ENCODE measurements around the gene CLSTN2. TPM values are rescaled to one million over a fixed set of nuclear protein-coding genes. Genes with fewer than 3 reads are reported as not detected.

Gene CLSTN2
- polyA plus RNA-seq, 4 donors, result under 0.01 to 1.2 (median 0.84) TPM; not detected in 1

DNA sequence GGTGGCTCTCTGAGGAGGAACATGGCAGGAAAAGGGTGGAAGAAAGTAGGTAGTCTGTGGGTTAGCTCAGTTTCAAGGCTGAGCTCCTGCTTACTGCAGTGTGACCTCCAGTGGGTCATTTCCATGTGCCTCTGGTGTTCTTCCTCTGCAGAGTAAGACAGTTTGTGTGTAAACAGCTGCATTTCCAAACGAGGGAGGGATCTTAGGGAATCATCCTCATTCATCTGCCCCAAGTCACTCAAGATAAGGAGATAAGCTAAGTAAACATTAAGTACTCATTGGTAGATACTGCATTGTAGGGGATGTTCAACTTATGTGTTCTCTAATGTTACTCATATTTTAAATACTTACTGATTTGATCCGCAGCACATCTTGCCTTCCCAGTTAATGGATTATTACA, 83.6 kb downstream of the CLSTN2 start:
- no peak overlapping the region for H3K4me3 ChIP-seq (ENCODE audit: low read depth in 1 of 3, low read length in 3 of 3)
- H3K36me3 ChIP-seq (ENCODE audit: control insufficient read depth in 3 of 3, insufficient read depth in 2 of 3, low read depth in 1 of 3, low read length in 3 of 3), result no peaks in the 10 kb centered on the region
- H3K4me1 ChIP-seq (ENCODE audit: control insufficient read depth in 3 of 3, insufficient read depth in 2 of 3, low read depth in 1 of 3, low read length in 2 of 3), result no peaks in the 10 kb centered on the region
- H3K27me3 ChIP-seq (ENCODE audit: control insufficient read depth in 3 of 3, insufficient read depth in 3 of 3, low read length in 3 of 3), result no peaks in the 10 kb centered on the region
- FAIRE-seq (no peak), DNase-seq (no peak)
- WGBS, 3 donors, result 40 to 51% (median 43%) methylated on average over 2 of the region's 2 CpGs
- no peaks in the 10 kb centered on the region for H3K9me3 ChIP-seq (ENCODE audit: control insufficient read depth in 2 of 2, insufficient read depth in 1 of 2, low read depth in 1 of 2, low read length in 1 of 2)
- no peak overlapping the region for H3K27ac ChIP-seq (ENCODE audit: low read depth in 1 of 3, low read length in 2 of 3)

GRCh38 chr3:140019946-140020345, 85.0 kb downstream of the CLSTN2 start:
- Histone ChIP-seq H3K36me3 (ENCODE audit: control insufficient read depth in 3 of 3, insufficient read depth in 2 of 3, low read depth in 1 of 3, low read length in 3 of 3) (no peaks in the 10 kb centered on the region), H3K27ac (ENCODE audit: low read depth in 1 of 3, low read length in 2 of 3) (no peak overlapping the region), H3K4me3 (ENCODE audit: low read depth in 1 of 3, low read length in 3 of 3) (no peak overlapping the region), H3K4me1 (ENCODE audit: control insufficient read depth in 3 of 3, insufficient read depth in 2 of 3, low read depth in 1 of 3, low read length in 2 of 3) (no peaks in the 10 kb centered on the region), H3K9me3 (ENCODE audit: control insufficient read depth in 2 of 2, insufficient read depth in 1 of 2, low read depth in 1 of 2, low read length in 1 of 2) (no peaks in the 10 kb centered on the region), H3K27me3 (ENCODE audit: control insufficient read depth in 3 of 3, insufficient read depth in 3 of 3, low read length in 3 of 3) (no peaks in the 10 kb centered on the region)
- FAIRE-seq (no peak), DNase-seq (no peak)
- 60 to 68% (median 61%) methylated on average over 2 of the region's 2 CpGs for WGBS, 3 donors

GRCh38 chr3:140020541-140020940, 85.6 kb downstream of the CLSTN2 start:
- 68 to 74% (median 70%) methylated on average over 7 of the region's 7 CpGs for WGBS, 3 donors
- DNase-seq (no peak), FAIRE-seq (no peak)
- H3K4me3 ChIP-seq (ENCODE audit: low read depth in 1 of 3, low read length in 3 of 3), result no peak overlapping the region
- no peaks in the 10 kb centered on the region for H3K4me1 ChIP-seq (ENCODE audit: control insufficient read depth in 3 of 3, insufficient read depth in 2 of 3, low read depth in 1 of 3, low read length in 2 of 3)
- no peak overlapping the region for H3K27ac ChIP-seq (ENCODE audit: low read depth in 1 of 3, low read length in 2 of 3)
- H3K9me3 ChIP-seq (ENCODE audit: control insufficient read depth in 2 of 2, insufficient read depth in 1 of 2, low read depth in 1 of 2, low read length in 1 of 2), result no peaks in the 10 kb centered on the region
- H3K27me3 ChIP-seq (ENCODE audit: control insufficient read depth in 3 of 3, insufficient read depth in 3 of 3, low read length in 3 of 3), result no peaks in the 10 kb centered on the region
- H3K36me3 ChIP-seq (ENCODE audit: control insufficient read depth in 3 of 3, insufficient read depth in 2 of 3, low read depth in 1 of 3, low read length in 3 of 3), result no peaks in the 10 kb centered on the region

GRCh38 chr3:140021269-140021668, 86.3 kb downstream of the CLSTN2 start:
- FAIRE-seq, result no peak
- 86 to 93% (median 87%) methylated on average over 6 of the region's 6 CpGs for WGBS, 3 donors

GRCh38 chr3:140022066-140022770, 87.2 kb downstream of the CLSTN2 start:
- H3K27ac ChIP-seq (ENCODE audit: low read depth in 1 of 3, low read length in 2 of 3), result no peak overlapping the region
- DNase-seq (no peak), FAIRE-seq (no peak)
- H3K27me3 ChIP-seq (ENCODE audit: control insufficient read depth in 3 of 3, insufficient read depth in 3 of 3, low read length in 3 of 3), result no peaks in the 10 kb centered on the region
- no peaks in the 10 kb centered on the region for H3K9me3 ChIP-seq (ENCODE audit: control insufficient read depth in 2 of 2, insufficient read depth in 1 of 2, low read depth in 1 of 2, low read length in 1 of 2)
- 64 to 75% (median 68%) methylated on average over 5 of the region's 5 CpGs for WGBS, 3 donors
- H3K36me3 ChIP-seq (ENCODE audit: control insufficient read depth in 3 of 3, insufficient read depth in 2 of 3, low read depth in 1 of 3, low read length in 3 of 3), result no peaks in the 10 kb centered on the region
- H3K4me3 ChIP-seq (ENCODE audit: low read depth in 1 of 3, low read length in 3 of 3), result no peak overlapping the region
- no peaks in the 10 kb centered on the region for H3K4me1 ChIP-seq (ENCODE audit: control insufficient read depth in 3 of 3, insufficient read depth in 2 of 3, low read depth in 1 of 3, low read length in 2 of 3)

More at GRCh38 chr3:140021269-140021668, 86.3 kb downstream of the CLSTN2 start:
- Histone ChIP-seq H3K36me3 (ENCODE audit: control insufficient read depth in 3 of 3, insufficient read depth in 2 of 3, low read depth in 1 of 3, low read length in 3 of 3) (no peaks in the 10 kb centered on the region), H3K27ac (ENCODE audit: low read depth in 1 of 3, low read length in 2 of 3) (no peak overlapping the region), H3K9me3 (ENCODE audit: control insufficient read depth in 2 of 2, insufficient read depth in 1 of 2, low read depth in 1 of 2, low read length in 1 of 2) (no peaks in the 10 kb centered on the region), H3K4me1 (ENCODE audit: control insufficient read depth in 3 of 3, insufficient read depth in 2 of 3, low read depth in 1 of 3, low read length in 2 of 3) (no peaks in the 10 kb centered on the region), H3K4me3 (ENCODE audit: low read depth in 1 of 3, low read length in 3 of 3) (no peak overlapping the region), H3K27me3 (ENCODE audit: control insufficient read depth in 3 of 3, insufficient read depth in 3 of 3, low read length in 3 of 3) (no peaks in the 10 kb centered on the region)
- no peak for DNase-seq

DNA sequence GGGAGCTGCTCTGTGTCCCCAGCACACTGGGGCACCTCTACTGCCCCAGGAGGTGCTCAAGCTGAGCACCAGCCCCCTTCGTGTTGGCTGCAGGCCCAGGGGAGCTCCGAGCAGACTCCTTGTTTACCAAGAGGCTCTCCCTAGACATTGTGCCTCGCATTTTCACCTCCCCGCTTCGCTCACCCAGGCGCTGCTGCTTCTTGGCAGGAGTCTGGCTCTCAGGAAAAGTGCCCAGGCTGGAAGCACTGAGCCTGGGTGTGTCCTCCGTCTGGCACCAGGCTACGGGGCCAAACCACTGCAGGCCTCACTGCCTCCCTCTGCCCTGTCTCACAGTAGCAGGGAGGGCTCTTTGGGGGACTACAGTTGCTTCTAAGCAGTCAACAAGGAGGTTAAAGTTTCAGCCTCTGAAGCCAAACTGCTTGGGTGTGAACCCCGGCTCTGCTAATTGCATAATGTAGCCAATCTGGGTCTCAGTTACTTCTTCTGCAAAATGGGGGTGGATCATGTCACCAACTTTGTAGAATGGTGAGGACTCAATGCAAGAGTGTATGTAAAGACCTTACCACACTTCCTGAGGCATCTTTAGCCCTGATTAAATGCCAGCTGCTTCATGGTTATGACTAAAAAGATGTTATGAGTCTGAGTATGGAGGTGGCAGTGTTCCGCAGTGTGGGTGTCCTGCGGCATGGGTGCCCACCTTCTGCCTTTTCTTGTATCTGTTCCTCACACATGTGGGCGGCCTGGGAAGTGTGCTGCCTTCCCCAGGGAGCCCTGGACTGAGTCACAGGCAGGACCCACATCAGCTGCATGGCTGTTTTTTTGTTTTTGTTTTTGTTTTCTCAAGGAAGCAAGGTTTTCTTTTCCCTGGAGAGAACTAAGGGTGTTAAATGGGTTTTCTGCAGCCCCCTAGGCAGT, 88.9 kb downstream of the CLSTN2 start:
- no peaks in the 10 kb centered on the region for H3K4me1 ChIP-seq (ENCODE audit: control insufficient read depth in 3 of 3, insufficient read depth in 2 of 3, low read depth in 1 of 3, low read length in 2 of 3)
- DNase-seq, result no peak
- H3K27ac ChIP-seq (ENCODE audit: low read depth in 1 of 3, low read length in 2 of 3), result no peak overlapping the region
- H3K36me3 ChIP-seq (ENCODE audit: control insufficient read depth in 3 of 3, insufficient read depth in 2 of 3, low read depth in 1 of 3, low read length in 3 of 3), result no peaks in the 10 kb centered on the region
- WGBS, 3 donors, result 47 to 59% (median 48%) methylated on average over 12 of the region's 12 CpGs
- H3K27me3 ChIP-seq (ENCODE audit: control insufficient read depth in 3 of 3, insufficient read depth in 3 of 3, low read length in 3 of 3), result no peaks in the 10 kb centered on the region
- H3K9me3 ChIP-seq (ENCODE audit: control insufficient read depth in 2 of 2, insufficient read depth in 1 of 2, low read depth in 1 of 2, low read length in 1 of 2), result no peaks in the 10 kb centered on the region
- H3K4me3 ChIP-seq (ENCODE audit: low read depth in 1 of 3, low read length in 3 of 3), result no peak overlapping the region
- FAIRE-seq, result no peak

DNA sequence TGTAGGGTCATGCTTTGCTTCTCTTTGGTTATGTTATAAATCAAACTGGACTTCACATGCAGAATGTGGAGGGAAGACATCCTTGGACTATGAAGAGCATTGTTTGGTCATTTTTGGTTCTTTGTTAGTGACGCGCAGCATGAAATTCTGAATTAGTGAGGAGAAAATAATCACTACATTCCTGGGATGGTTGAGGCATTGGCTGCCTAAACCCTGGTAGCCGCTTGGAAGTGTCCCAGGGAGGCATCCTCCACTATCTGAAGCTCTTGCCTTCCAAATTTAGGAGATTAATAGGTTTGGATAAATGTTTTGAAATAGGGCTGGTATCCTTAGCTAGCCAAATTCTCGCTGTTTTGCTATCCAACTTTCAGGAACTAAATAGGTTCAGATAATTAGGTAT, 96.2 kb downstream of the CLSTN2 start:
- Histone ChIP-seq H3K4me1 (ENCODE audit: control insufficient read depth in 3 of 3, insufficient read depth in 2 of 3, low read depth in 1 of 3, low read length in 2 of 3) (no peaks in the 10 kb centered on the region), H3K9me3 (ENCODE audit: control insufficient read depth in 2 of 2, insufficient read depth in 1 of 2, low read depth in 1 of 2, low read length in 1 of 2) (no peaks in the 10 kb centered on the region), H3K27me3 (ENCODE audit: control insufficient read depth in 3 of 3, insufficient read depth in 3 of 3, low read length in 3 of 3) (peaks cover 0 to 3% (median 0%) of the 10 kb centered on the region in 3 donors), H3K4me3 (ENCODE audit: low read depth in 1 of 3, low read length in 3 of 3) (no peak overlapping the region), H3K27ac (ENCODE audit: low read depth in 1 of 3, low read length in 2 of 3) (no peak overlapping the region), H3K36me3 (ENCODE audit: control insufficient read depth in 3 of 3, insufficient read depth in 2 of 3, low read depth in 1 of 3, low read length in 3 of 3) (no peaks in the 10 kb centered on the region)
- DNase-seq (no peak), FAIRE-seq (no peak)
- WGBS, 3 donors, result 82 to 88% (median 87%) methylated on average over 4 of the region's 4 CpGs

- H3K36me3 ChIP-seq (ENCODE audit: control insufficient read depth in 3 of 3, insufficient read depth in 2 of 3, low read depth in 1 of 3, low read length in 3 of 3), result no peaks in the 10 kb centered on the region
- H3K9me3 ChIP-seq (ENCODE audit: control insufficient read depth in 2 of 2, insufficient read depth in 1 of 2, low read depth in 1 of 2, low read length in 1 of 2), result no peaks in the 10 kb centered on the region
- H3K27me3 ChIP-seq (ENCODE audit: control insufficient read depth in 3 of 3, insufficient read depth in 3 of 3, low read length in 3 of 3), result peaks cover 0 to 3% (median 0%) of the 10 kb centered on the region in 3 donors
- no peak overlapping the region for H3K4me3 ChIP-seq (ENCODE audit: low read depth in 1 of 3, low read length in 3 of 3)
- FAIRE-seq, result no peak
- no peak overlapping the region for H3K27ac ChIP-seq (ENCODE audit: low read depth in 1 of 3, low read length in 2 of 3)
- no peak for DNase-seq
- H3K4me1 ChIP-seq (ENCODE audit: control insufficient read depth in 3 of 3, insufficient read depth in 2 of 3, low read depth in 1 of 3, low read length in 2 of 3), result no peaks in the 10 kb centered on the region
Observed at GRCh38 chr3:140034058-140034457, 99.1 kb downstream of the CLSTN2 start.
